ENCODE data around the gene PRKCG. TPM values are rescaled to one million over a fixed set of nuclear protein-coding genes. Genes with fewer than 3 reads are reported as not detected.

Gene PRKCG
- total RNA-seq, 1 experiment from 2014 or later, result 2.8 TPM

DNA sequence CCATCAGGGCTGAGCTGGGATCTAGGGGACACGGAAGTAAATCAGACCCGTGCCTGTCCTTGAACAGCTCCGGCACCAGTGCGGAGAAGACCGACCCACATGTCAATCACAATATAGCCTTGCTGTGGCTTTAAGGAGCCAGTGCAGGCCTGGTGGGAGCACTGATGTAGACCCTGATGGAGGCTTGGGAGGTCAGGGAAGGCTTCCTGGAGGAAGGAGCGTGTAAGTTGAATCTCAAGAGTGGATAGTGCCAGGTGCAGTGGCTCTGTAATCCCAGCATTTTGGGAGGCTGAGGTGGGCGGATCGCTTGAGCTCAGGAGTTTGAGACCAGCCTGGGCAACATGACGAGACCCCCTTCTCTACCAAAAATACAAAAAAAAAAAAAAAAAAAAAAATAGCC lies 70.0 kb downstream of the PRKCG start:
- H3K9ac ChIP-seq (ENCODE audit: low read length), result no peak overlapping the region
- H3K79me2 ChIP-seq (ENCODE audit: insufficient read depth, low read length), result no peaks in the 10 kb centered on the region
- no peak overlapping the region for H3K4me3 ChIP-seq (replicated peaks in 1 of 2; ENCODE audit: low read depth in 1 of 2, low read length in 2 of 2)
- RAD21 ChIA-PET (ENCODE audit: low non-redundant PET in 1 of 2, low total read pairs in 2 of 2, uncharacterized antibody in 2 of 2, unreplicated experiment in 2 of 2), result no interaction called here
- POLR2A ChIA-PET, result no interaction called here
- no peaks in the 10 kb centered on the region for H4K20me1 ChIP-seq (ENCODE audit: insufficient read depth)
- DNase-seq (ENCODE audit: low read depth, low spot score) (no peak), ATAC-seq (no peak)
- CTCF ChIA-PET, result interaction anchor here (1.6 kb wide), 1 partner anchor 29 kb away, joined by 5 read pairs; no protein-coding TSS in a partner anchor
- no TSS peak for BruUV-seq (replicated peaks)
- no peaks in the 10 kb centered on the region for H3K27me3 ChIP-seq (ENCODE audit: insufficient read depth, low read length)
- H3K36me3 ChIP-seq (ENCODE audit: control insufficient read depth in 1 of 2, insufficient read depth in 2 of 2, low read length in 2 of 2), result no peaks in the 10 kb centered on the region
- no peak for TF ChIP-seq SIN3A (IDR thresholded peaks at IDR 0.05; ENCODE audit: low read depth)
- no peak for TF ChIP-seq JUND (IDR thresholded peaks at IDR 0.05)
- TF ChIP-seq, protein P1, sequence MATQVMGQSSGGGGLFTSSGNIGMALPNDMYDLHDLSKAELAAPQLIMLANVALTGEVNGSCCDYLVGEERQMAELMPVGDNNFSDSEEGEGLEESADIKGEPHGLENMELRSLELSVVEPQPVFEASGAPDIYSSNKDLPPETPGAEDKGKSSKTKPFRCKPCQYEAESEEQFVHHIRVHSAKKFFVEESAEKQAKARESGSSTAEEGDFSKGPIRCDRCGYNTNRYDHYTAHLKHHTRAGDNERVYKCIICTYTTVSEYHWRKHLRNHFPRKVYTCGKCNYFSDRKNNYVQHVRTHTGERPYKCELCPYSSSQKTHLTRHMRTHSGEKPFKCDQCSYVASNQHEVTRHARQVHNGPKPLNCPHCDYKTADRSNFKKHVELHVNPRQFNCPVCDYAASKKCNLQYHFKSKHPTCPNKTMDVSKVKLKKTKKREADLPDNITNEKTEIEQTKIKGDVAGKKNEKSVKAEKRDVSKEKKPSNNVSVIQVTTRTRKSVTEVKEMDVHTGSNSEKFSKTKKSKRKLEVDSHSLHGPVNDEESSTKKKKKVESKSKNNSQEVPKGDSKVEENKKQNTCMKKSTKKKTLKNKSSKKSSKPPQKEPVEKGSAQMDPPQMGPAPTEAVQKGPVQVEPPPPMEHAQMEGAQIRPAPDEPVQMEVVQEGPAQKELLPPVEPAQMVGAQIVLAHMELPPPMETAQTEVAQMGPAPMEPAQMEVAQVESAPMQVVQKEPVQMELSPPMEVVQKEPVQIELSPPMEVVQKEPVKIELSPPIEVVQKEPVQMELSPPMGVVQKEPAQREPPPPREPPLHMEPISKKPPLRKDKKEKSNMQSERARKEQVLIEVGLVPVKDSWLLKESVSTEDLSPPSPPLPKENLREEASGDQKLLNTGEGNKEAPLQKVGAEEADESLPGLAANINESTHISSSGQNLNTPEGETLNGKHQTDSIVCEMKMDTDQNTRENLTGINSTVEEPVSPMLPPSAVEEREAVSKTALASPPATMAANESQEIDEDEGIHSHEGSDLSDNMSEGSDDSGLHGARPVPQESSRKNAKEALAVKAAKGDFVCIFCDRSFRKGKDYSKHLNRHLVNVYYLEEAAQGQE (IDR thresholded peaks at IDR 0.05; ENCODE audit: low read depth), result no peak
- TF ChIP-seq, protein P2, sequence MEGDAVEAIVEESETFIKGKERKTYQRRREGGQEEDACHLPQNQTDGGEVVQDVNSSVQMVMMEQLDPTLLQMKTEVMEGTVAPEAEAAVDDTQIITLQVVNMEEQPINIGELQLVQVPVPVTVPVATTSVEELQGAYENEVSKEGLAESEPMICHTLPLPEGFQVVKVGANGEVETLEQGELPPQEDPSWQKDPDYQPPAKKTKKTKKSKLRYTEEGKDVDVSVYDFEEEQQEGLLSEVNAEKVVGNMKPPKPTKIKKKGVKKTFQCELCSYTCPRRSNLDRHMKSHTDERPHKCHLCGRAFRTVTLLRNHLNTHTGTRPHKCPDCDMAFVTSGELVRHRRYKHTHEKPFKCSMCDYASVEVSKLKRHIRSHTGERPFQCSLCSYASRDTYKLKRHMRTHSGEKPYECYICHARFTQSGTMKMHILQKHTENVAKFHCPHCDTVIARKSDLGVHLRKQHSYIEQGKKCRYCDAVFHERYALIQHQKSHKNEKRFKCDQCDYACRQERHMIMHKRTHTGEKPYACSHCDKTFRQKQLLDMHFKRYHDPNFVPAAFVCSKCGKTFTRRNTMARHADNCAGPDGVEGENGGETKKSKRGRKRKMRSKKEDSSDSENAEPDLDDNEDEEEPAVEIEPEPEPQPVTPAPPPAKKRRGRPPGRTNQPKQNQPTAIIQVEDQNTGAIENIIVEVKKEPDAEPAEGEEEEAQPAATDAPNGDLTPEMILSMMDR (IDR thresholded peaks at IDR 0.05 in 2 of 3, conservative IDR thresholded peaks at IDR 0.05 in 1 of 3; ENCODE audit: borderline replicate concordance in 1 of 3, insufficient read depth in 1 of 3, low read depth in 2 of 3, low read length in 2 of 3), result no peak
- no peak overlapping the region for H3K27ac ChIP-seq (ENCODE audit: low read depth, low read length)
- H3K9me2 ChIP-seq (ENCODE audit: insufficient read depth), result no peaks in the 10 kb centered on the region
- H3K4me1 ChIP-seq (ENCODE audit: control insufficient read depth in 1 of 2, insufficient read depth in 2 of 2, low read length in 2 of 2), result no peaks in the 10 kb centered on the region
- H3K4me2 ChIP-seq (ENCODE audit: low read length), result no peak overlapping the region
- no peak overlapping the region for H2AFZ ChIP-seq (ENCODE audit: low read depth, low read length, poor library complexity, severe bottlenecking)
- H3K9me3 ChIP-seq (ENCODE audit: control insufficient read depth in 1 of 2, insufficient read depth in 1 of 2, low read depth in 1 of 2, low read length in 2 of 2), result no peaks in the 10 kb centered on the region
- intact Hi-C loops (cut with micrococcal nuclease), result no loop called here
